ENCODE measurements around the gene QDPR.

Gene QDPR

GRCh38 chr4:17528551-17529165 lies 16.8 kb upstream of the QDPR start:
- no peak for TF ChIP-seq CTCF (IDR thresholded peaks at IDR 0.05; ENCODE audit: insufficient read depth, missing control alignments)
- FAIRE-seq: no peak
- no peak for DNase-seq (ENCODE audit: insufficient read length, low spot score)

- no peak for FAIRE-seq
- TF ChIP-seq CTCF (IDR thresholded peaks at IDR 0.05; ENCODE audit: insufficient read depth, missing control alignments): no peak
- DNase-seq (ENCODE audit: insufficient read length, low spot score): no peak
Observed at GRCh38 chr4:17526695-17527477, 15.0 kb upstream of the QDPR start.

- no peak for TF ChIP-seq CTCF (IDR thresholded peaks at IDR 0.05; ENCODE audit: insufficient read depth, missing control alignments)
- no peak for DNase-seq (ENCODE audit: insufficient read length, low spot score)
- FAIRE-seq: no peak
Observed at GRCh38 chr4:17523662-17524061, 11.8 kb upstream of the QDPR start.

- no peak for TF ChIP-seq CTCF (IDR thresholded peaks at IDR 0.05; ENCODE audit: insufficient read depth, missing control alignments)
- DNase-seq (ENCODE audit: insufficient read length, low spot score): no peak
- FAIRE-seq: no peak
Observed at GRCh38 chr4:17521595-17521994, 9.7 kb upstream of the QDPR start.

- no peak for TF ChIP-seq CTCF (IDR thresholded peaks at IDR 0.05; ENCODE audit: insufficient read depth, missing control alignments)
- FAIRE-seq (no peak), DNase-seq (ENCODE audit: insufficient read length, low spot score) (no peak)
Observed at GRCh38 chr4:17517664-17518063, 5.8 kb upstream of the QDPR start.

GRCh38 chr4:17516980-17517379 lies 5.1 kb upstream of the QDPR start:
- FAIRE-seq (no peak), DNase-seq (ENCODE audit: insufficient read length, low spot score) (no peak)
- TF ChIP-seq CTCF (IDR thresholded peaks at IDR 0.05; ENCODE audit: insufficient read depth, missing control alignments): no peak
